GM12878 (cell line): ENCODE measurements around the gene GALK1. TPM values are rescaled to one million over a fixed set of nuclear protein-coding genes. Genes with fewer than 3 reads are reported as not detected.

ENCODE experiments used
- ATAC-seq: fragments of 200-7000 bp; cut with Tn5 transposase; 3 replicates; pipeline ENCODE4 v1.9.1; 2020; ENCODE audit warnings: mild to moderate bottlenecking, moderate library complexity
- BruUV-seq: library from RNA; stranded (reverse); fragments of 400-500 nt; replicated peaks from 2 replicates; lab custom pipeline; 2021; lab: Mats Ljungman, UMichigan
- CTCF ChIA-PET: fragments of 300-600 bp; sonication (Branson Sonifier 250); formaldehyde crosslinking; extraction: SDS; loops from one replicate; lab custom pipeline; 2021; ENCODE audit warnings: inconsistent platforms; lab: Yijun Ruan, JAX
- POLR2A ChIA-PET: fragments of 350-600 bp; formaldehyde crosslinking; extraction: SDS; loops from one replicate; lab custom pipeline; 2021; ENCODE audit warnings: inconsistent platforms; lab: Charles Lee
- RAD21 ChIA-PET: fragments of 300-600 bp; sonication (Branson Sonifier 250); formaldehyde crosslinking; loops from one replicate; lab custom pipeline; 2023; ENCODE audit warnings: antibody characterized with exemption; ENCODE audit not compliant: unreplicated experiment; lab: Charles Lee
- SMC1A ChIA-PET: fragments of 300-600 bp; sonication (Branson Sonifier 250); formaldehyde crosslinking; loops from one replicate; lab custom pipeline; 2023; ENCODE audit not compliant: unreplicated experiment, uncharacterized antibody; lab: Charles Lee
- DNase-seq: peaks from one replicate; pipeline ENCODE4 v3.0.0-alpha.2; 2011; ENCODE audit warnings: low read depth, low spot score
- FAIRE-seq: peaks from 3 replicates; lab custom pipeline; 2011; peaks lifted over from hg19 to GRCh38; lab: Jason Lieb, UNC
- H2AFZ ChIP-seq: 2 replicates; pipeline ENCODE4 v1.6.0; 2011; ENCODE audit warnings: low read depth, low read length, control low read depth; ENCODE audit not compliant: control insufficient read depth
- H3K27ac ChIP-seq: 2 replicates; pipeline ENCODE4 v1.5.1; 2011; ENCODE audit warnings: control low read depth; ENCODE audit not compliant: control insufficient read depth, insufficient read depth
- H3K27me3 ChIP-seq, 2 experiments: replicated peaks in 1 of 2; 2 replicates each; pipeline versions ENCODE4 v1.6.0 to v1.6.1; 2011; ENCODE audit warnings: low read length in 1 of 2; ENCODE audit not compliant: control insufficient read depth in 2 of 2, insufficient read depth in 2 of 2
- H3K36me3 ChIP-seq, 2 experiments: 2 replicates each; pipeline ENCODE4 v1.5.1; 2011; ENCODE audit warnings: low read length in 1 of 2; ENCODE audit not compliant: control insufficient read depth in 2 of 2, insufficient read depth in 2 of 2
- H3K4me1 ChIP-seq: 2 replicates; pipeline ENCODE4 v1.6.1; 2011; ENCODE audit warnings: mild to moderate bottlenecking, low read length, moderate library complexity, mixed read lengths; ENCODE audit not compliant: control insufficient read depth, insufficient read depth
- H3K4me2 ChIP-seq: 2 replicates; pipeline ENCODE4 v1.6.0; 2011; ENCODE audit warnings: control low read depth; ENCODE audit not compliant: control insufficient read depth, insufficient read depth
- H3K4me3 ChIP-seq: fragments of 200-600 bp; sonication (generic); 2 replicates; pipeline ENCODE4 v1.5.1; 2016
- H3K79me2 ChIP-seq: 2 replicates; pipeline ENCODE4 v1.6.0; 2011; ENCODE audit warnings: low read length; ENCODE audit not compliant: control insufficient read depth, insufficient read depth
- H3K9ac ChIP-seq: 2 replicates; pipeline ENCODE4 v1.8.0; 2011; ENCODE audit warnings: low read length, control low read depth, mixed read lengths; ENCODE audit not compliant: control insufficient read depth, insufficient read depth
- H3K9me3 ChIP-seq: replicated peaks from 3 replicates; pipeline ENCODE4 v1.5.1; 2011; ENCODE audit warnings: mild to moderate bottlenecking, low read length; ENCODE audit not compliant: control insufficient read depth, insufficient read depth
- H4K20me1 ChIP-seq: 2 replicates; pipeline ENCODE4 v1.6.0; 2011; ENCODE audit not compliant: control insufficient read depth, insufficient read depth
- CBX3 ChIP-seq: fragments of 200-600 bp; sonication (generic); IDR thresholded peaks from 2 replicates; pipeline ENCODE4 v1.6.1; 2016; ENCODE audit warnings: low read depth, borderline replicate concordance
- HDAC2 ChIP-seq: fragments of 200-600 bp; sonication (generic); IDR thresholded peaks from 2 replicates; pipeline ENCODE4 v1.6.1; 2017
- KAT2A ChIP-seq: conservative IDR thresholded peaks from 2 replicates; pipeline ENCODE4 v1.6.1; 2011; ENCODE audit warnings: low read depth, low read length; ENCODE audit not compliant: control insufficient read depth
- KLF5 ChIP-seq: fragments of 450-650 bp; IDR thresholded peaks from 2 replicates; pipeline ENCODE4 v1.6.1; 2014; ENCODE audit warnings: mild to moderate bottlenecking; ENCODE audit not compliant: partially characterized antibody
- SIN3A ChIP-seq: IDR thresholded peaks from 2 replicates; pipeline ENCODE4 v1.6.1; 2012; ENCODE audit warnings: low read depth, low read length, improper control_type of control experiment
- SKIL ChIP-seq: fragments of 450-650 bp; IDR thresholded peaks from 2 replicates; pipeline ENCODE4 v1.6.1; 2017; ENCODE audit warnings: mild to moderate bottlenecking, low read depth, inconsistent platforms; ENCODE audit not compliant: poor library complexity, severe bottlenecking
- TCF12 ChIP-seq: IDR thresholded peaks from 2 replicates; pipeline ENCODE4 v1.6.1; 2011; ENCODE audit warnings: low read depth, mild to moderate bottlenecking, low read length
- TCF3 ChIP-seq: IDR thresholded peaks from 2 replicates; pipeline ENCODE4 v1.6.1; 2012; ENCODE audit warnings: low read depth, mild to moderate bottlenecking, low read length, borderline replicate concordance; ENCODE audit not compliant: insufficient read depth
- WGBS: methylation state at CpG from one replicate; pipeline ENCODE4 v1.1.6; 2016; ENCODE audit warnings: low lambda C conversion rate; ENCODE audit not compliant: insufficient replicate concordance, insufficient coverage; ENCODE audit errors: missing lambda C conversion rate; 5-methylcytosine and 5-hydroxymethylcytosine counted together
- in situ Hi-C: fragments of 300-500 bp; cut with MboI; formaldehyde crosslinking; loops from 9 replicates; pipeline ENCODE4 v1.14.3; 2018; ENCODE audit warnings: mixed read lengths
- intact Hi-C: fragments of 100-400 bp; cut with micrococcal nuclease; formaldehyde crosslinking; loops from one replicate; pipeline ENCODE4 v1.14.2; 2022; ENCODE audit not compliant: unreplicated experiment
- polyA plus RNA-seq, 11 experiments: library from polyadenylated mRNA; depleted of rRNA in 4 of 11; unstranded in 6 of 11; stranded (reverse) in 5 of 11; fragments of >200 nt; fragmentation: Nextera tagmentation in 4 of 11; fragmentation: Illumina TruSeq in 1 of 11; extraction: Ambion mirVana in 4 of 11; extraction: Trizol in 1 of 11; gene quantifications; 1 replicate in 1 of 11; 2 replicates in 10 of 11; pipeline versions ENCODE4 v1.2.1 to v1.2.3, GENCODE V29; 2011 to 2016; ENCODE audit warnings: inconsistent platforms in 2 of 11, missing spikeins in 2 of 11, low read depth in 1 of 11
- total RNA-seq, 4 experiments: library from RNA; depleted of rRNA in 3 of 4; stranded (reverse); fragments of >200 nt in 3 of 4; fragmentation: Illumina TruSeq in 1 of 4; extraction: Trizol in 1 of 4; gene quantifications; 2 replicates each; pipeline versions ENCODE4 v1.2.1 to v1.2.3, GENCODE V29; 2013 to 2021
- TF ChIP-seq, protein P1 (sequence below): fragments of 450-650 bp; IDR thresholded peaks from 2 replicates; pipeline ENCODE4 v1.6.1; 2017; ENCODE audit warnings: mild to moderate bottlenecking, moderate library complexity
- TF ChIP-seq, protein P2 (sequence below): fragments of 450-650 bp; formaldehyde crosslinking; IDR thresholded peaks from 2 replicates; pipeline ENCODE4 v1.4.0; 2022; ENCODE audit warnings: mild to moderate bottlenecking, moderate library complexity

GALK1 gene
- total and polyA plus RNA-seq, 10 of the 15 experiments (the other 5 are each of a cell fraction or from before 2014, with no cell fraction given), result 0.21 to 43.8 (median 21.4) TPM

DNA sequence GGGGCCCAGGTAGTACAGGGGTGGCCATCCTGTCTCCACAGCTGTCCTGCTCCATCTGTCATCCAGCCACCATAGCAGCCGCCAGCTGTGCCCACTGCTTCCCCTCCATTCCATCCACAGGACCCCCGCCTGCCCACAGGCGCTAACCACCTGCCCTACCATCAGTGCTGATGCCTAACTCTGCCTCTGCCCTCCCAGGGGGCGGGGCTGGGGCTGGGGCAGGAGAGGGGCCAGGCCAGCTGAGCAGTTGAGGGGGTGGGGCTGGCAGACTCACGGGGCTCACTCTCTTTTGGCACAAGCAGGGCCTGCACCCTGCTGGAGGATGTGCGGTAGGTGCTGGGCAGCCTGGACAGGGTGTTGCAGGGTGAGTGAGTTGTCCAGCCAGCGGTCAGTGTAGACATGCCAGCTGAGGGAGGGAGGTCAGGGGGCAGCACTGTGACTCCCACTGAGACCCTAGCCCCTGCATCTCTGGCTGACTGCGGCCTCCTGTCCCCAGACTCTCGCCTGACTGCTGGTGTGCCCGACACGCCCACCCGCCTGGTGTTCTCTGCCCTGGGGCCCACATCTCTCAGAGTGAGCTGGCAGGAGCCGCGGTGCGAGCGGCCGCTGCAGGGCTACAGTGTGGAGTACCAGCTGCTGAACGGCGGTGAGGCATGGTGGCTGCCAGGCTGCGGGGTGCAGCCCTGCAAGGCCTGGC is 9.6 kb downstream of the GALK1 start:
- H4K20me1 ChIP-seq, result no peaks in the 10 kb centered on the region
- peaks cover 10% of the 10 kb centered on the region for H3K4me1 ChIP-seq
- SMC1A ChIA-PET, result no interaction called here
- ATAC-seq (no peak), DNase-seq (no peak), FAIRE-seq (no peak)
- H3K27ac ChIP-seq, result no peak overlapping the region
- no peaks in the 10 kb centered on the region for H3K9me3 ChIP-seq
- intact Hi-C loops (no loop called here), in situ Hi-C loops (no loop called here)
- CTCF ChIA-PET, result interaction anchor here (0.7 to 4.3 kb wide), 3 partner anchors 9 to 101 kb away, joined by 3 to 75 read pairs (median 3); partner anchors contain the start of gene GALK1
- H3K27me3 ChIP-seq, result no peaks in the 10 kb centered on the region
- H3K4me2 ChIP-seq, result no peak overlapping the region
- BruUV-seq, result no TSS peak
- POLR2A ChIA-PET, result no interaction called here
- no peak overlapping the region for H2AFZ ChIP-seq
- H3K4me3 ChIP-seq, result no peak overlapping the region
- 30% methylated on average over 19 of the region's 20 CpGs for WGBS
- H3K36me3 ChIP-seq, result no peaks in the 10 kb centered on the region
- H3K79me2 ChIP-seq, result no peaks in the 10 kb centered on the region
- RAD21 ChIA-PET, result no interaction called here
- no peak overlapping the region for H3K9ac ChIP-seq
- TF ChIP-seq CBX3 (no peak), HDAC2 (no peak), KAT2A (no peak), SIN3A (no peak), TCF3 (no peak), KLF5 (no peak), TCF12 (no peak), SKIL (no peak)
- TF ChIP-seq, protein P1, sequence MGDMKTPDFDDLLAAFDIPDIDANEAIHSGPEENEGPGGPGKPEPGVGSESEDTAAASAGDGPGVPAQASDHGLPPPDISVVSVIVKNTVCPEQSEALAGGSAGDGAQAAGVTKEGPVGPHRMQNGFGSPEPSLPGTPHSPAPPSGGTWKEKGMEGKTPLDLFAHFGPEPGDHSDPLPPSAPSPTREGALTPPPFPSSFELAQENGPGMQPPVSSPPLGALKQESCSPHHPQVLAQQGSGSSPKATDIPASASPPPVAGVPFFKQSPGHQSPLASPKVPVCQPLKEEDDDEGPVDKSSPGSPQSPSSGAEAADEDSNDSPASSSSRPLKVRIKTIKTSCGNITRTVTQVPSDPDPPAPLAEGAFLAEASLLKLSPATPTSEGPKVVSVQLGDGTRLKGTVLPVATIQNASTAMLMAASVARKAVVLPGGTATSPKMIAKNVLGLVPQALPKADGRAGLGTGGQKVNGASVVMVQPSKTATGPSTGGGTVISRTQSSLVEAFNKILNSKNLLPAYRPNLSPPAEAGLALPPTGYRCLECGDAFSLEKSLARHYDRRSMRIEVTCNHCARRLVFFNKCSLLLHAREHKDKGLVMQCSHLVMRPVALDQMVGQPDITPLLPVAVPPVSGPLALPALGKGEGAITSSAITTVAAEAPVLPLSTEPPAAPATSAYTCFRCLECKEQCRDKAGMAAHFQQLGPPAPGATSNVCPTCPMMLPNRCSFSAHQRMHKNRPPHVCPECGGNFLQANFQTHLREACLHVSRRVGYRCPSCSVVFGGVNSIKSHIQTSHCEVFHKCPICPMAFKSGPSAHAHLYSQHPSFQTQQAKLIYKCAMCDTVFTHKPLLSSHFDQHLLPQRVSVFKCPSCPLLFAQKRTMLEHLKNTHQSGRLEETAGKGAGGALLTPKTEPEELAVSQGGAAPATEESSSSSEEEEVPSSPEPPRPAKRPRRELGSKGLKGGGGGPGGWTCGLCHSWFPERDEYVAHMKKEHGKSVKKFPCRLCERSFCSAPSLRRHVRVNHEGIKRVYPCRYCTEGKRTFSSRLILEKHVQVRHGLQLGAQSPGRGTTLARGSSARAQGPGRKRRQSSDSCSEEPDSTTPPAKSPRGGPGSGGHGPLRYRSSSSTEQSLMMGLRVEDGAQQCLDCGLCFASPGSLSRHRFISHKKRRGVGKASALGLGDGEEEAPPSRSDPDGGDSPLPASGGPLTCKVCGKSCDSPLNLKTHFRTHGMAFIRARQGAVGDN, result no peak
- TF ChIP-seq, protein P2, sequence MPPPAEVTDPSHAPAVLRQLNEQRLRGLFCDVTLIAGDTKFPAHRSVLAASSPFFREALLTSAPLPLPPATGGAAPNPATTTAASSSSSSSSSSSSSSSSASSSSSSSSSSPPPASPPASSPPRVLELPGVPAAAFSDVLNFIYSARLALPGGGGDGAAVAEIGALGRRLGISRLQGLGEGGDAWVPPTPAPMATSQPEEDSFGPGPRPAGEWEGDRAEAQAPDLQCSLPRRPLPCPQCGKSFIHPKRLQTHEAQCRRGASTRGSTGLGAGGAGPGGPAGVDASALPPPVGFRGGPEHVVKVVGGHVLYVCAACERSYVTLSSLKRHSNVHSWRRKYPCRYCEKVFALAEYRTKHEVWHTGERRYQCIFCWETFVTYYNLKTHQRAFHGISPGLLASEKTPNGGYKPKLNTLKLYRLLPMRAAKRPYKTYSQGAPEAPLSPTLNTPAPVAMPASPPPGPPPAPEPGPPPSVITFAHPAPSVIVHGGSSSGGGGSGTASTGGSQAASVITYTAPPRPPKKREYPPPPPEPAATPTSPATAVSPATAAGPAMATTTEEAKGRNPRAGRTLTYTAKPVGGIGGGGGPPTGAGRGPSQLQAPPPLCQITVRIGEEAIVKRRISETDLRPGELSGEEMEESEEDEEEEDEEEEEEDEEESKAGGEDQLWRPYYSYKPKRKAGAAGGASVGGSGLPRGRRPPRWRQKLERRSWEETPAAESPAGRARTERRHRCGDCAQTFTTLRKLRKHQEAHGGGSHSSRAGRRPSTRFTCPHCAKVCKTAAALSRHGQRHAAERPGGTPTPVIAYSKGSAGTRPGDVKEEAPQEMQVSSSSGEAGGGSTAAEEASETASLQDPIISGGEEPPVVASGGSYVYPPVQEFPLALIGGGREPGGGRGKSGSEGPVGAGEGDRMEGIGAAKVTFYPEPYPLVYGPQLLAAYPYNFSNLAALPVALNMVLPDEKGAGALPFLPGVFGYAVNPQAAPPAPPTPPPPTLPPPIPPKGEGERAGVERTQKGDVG (CRISPR knock-in tag), result no peak
